ENCODE data around the gene THOC7.

THOC7 gene

DNA sequence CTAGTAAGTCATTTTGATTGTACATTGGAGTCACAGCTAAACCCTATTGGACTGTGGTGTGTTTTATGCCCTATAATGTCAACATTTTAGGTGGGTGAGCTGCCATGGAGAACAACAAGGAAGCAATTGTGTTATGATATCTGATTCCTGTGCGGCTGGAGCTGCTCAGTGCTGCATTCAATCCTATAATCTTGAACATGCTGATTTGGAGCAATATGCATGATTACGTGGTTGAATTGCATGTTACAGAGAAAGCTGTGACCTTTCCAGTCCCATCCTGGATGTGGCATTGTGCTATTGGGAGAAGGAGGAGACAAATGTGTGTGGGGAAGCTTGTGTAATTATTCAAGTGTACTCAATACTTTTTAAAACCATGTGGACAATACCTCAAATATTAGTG is 64.7 kb downstream of the THOC7 start:
- no peaks in the 10 kb centered on the region for H3K9me2 ChIP-seq (replicated peaks; ENCODE audit: insufficient read depth, low read length)
- H3K9ac ChIP-seq (ENCODE audit: low read length): no peak overlapping the region
- no peak overlapping the region for H3K4me2 ChIP-seq (ENCODE audit: low read depth, low read length)
- no peak overlapping the region for H3K27ac ChIP-seq (ENCODE audit: low read length)
- H3K4me3 ChIP-seq (ENCODE audit: low read length): no peak overlapping the region
- no peaks in the 10 kb centered on the region for H3K79me2 ChIP-seq (ENCODE audit: low read length)
- H3K4me1 ChIP-seq (ENCODE audit: low read length): no peaks in the 10 kb centered on the region
- no peak for DNase-seq
- H2AFZ ChIP-seq (ENCODE audit: low read length): no peak overlapping the region
- H3K27me3 ChIP-seq (replicated peaks; ENCODE audit: insufficient read depth, low read length): no peaks in the 10 kb centered on the region
- H4K20me1 ChIP-seq (ENCODE audit: insufficient read depth, low read length): no peaks in the 10 kb centered on the region
- TF ChIP-seq, protein P1, sequence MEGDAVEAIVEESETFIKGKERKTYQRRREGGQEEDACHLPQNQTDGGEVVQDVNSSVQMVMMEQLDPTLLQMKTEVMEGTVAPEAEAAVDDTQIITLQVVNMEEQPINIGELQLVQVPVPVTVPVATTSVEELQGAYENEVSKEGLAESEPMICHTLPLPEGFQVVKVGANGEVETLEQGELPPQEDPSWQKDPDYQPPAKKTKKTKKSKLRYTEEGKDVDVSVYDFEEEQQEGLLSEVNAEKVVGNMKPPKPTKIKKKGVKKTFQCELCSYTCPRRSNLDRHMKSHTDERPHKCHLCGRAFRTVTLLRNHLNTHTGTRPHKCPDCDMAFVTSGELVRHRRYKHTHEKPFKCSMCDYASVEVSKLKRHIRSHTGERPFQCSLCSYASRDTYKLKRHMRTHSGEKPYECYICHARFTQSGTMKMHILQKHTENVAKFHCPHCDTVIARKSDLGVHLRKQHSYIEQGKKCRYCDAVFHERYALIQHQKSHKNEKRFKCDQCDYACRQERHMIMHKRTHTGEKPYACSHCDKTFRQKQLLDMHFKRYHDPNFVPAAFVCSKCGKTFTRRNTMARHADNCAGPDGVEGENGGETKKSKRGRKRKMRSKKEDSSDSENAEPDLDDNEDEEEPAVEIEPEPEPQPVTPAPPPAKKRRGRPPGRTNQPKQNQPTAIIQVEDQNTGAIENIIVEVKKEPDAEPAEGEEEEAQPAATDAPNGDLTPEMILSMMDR (IDR thresholded peaks at IDR 0.05; ENCODE audit: low read length): no peak
- TF ChIP-seq EZH2 (optimal IDR thresholded peaks at IDR 0.05; ENCODE audit: low read depth, low read length) (no peak), EZH2phosphoT487 (IDR thresholded peaks at IDR 0.05; ENCODE audit: low read length) (no peak)
- no peaks in the 10 kb centered on the region for H3K36me3 ChIP-seq (replicated peaks; ENCODE audit: insufficient read depth, low read length)
- no peaks in the 10 kb centered on the region for H3F3A ChIP-seq (ENCODE audit: insufficient read depth, low read length)
- H3K9me3 ChIP-seq (replicated peaks; ENCODE audit: insufficient read depth, low read length): no peaks in the 10 kb centered on the region

DNA sequence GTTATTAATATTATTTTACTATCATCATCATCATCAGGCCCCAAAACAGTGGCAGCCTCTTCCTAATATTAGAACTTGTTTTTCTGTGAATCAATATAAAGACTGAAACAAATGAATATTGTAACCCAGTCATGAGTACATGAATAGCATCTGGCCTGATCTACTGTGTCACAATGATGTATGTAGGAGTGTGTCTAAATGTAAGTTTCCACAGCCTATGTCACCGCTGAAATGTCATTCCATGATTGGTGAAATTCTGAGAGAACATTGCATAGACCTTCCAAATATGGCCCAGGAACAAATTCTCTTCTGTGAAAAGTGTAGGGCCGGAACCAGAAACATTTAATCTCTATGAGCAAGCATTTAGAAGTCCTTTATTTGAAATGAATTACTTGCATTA is 65.1 kb downstream of the THOC7 start:
- no peak overlapping the region for H2AFZ ChIP-seq (ENCODE audit: low read length)
- DNase-seq: no peak
- no peaks in the 10 kb centered on the region for H3K4me1 ChIP-seq (ENCODE audit: low read length)
- H3K9me2 ChIP-seq (replicated peaks; ENCODE audit: insufficient read depth, low read length): no peaks in the 10 kb centered on the region
- no peak overlapping the region for H3K4me3 ChIP-seq (ENCODE audit: low read length)
- H3K4me2 ChIP-seq (ENCODE audit: low read depth, low read length): no peak overlapping the region
- no peaks in the 10 kb centered on the region for H3K9me3 ChIP-seq (replicated peaks; ENCODE audit: insufficient read depth, low read length)
- TF ChIP-seq EZH2phosphoT487 (IDR thresholded peaks at IDR 0.05; ENCODE audit: low read length) (no peak), EZH2 (optimal IDR thresholded peaks at IDR 0.05; ENCODE audit: low read depth, low read length) (no peak)
- TF ChIP-seq, protein P1 (IDR thresholded peaks at IDR 0.05; ENCODE audit: low read length): no peak
- H3K27me3 ChIP-seq (replicated peaks; ENCODE audit: insufficient read depth, low read length): no peaks in the 10 kb centered on the region
- no peak overlapping the region for H3K9ac ChIP-seq (ENCODE audit: low read length)
- H3F3A ChIP-seq (ENCODE audit: insufficient read depth, low read length): no peaks in the 10 kb centered on the region
- H3K27ac ChIP-seq (ENCODE audit: low read length): no peak overlapping the region
- no peaks in the 10 kb centered on the region for H3K36me3 ChIP-seq (replicated peaks; ENCODE audit: insufficient read depth, low read length)
- H3K79me2 ChIP-seq (ENCODE audit: low read length): no peaks in the 10 kb centered on the region
- H4K20me1 ChIP-seq (ENCODE audit: insufficient read depth, low read length): no peaks in the 10 kb centered on the region

DNA sequence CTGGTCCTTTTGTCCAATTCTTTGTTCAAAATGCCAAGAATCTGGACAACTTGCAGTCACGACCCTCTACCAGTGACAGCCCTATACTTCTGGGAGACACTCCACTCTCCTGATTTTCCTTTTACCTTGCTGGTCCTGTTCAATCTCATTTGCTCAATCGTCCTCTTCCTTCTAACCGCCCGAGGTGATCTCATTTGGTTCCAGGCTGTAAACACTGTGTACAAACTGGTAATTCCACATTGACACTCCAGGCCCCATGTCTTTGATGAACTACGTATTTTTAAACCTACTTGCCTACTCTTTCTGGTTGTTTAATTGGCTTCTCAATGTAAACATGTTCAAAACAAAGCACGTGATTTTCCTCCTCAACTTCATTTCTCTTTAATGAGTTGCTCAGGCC is 68.2 kb downstream of the THOC7 start:
- H3K4me2 ChIP-seq (ENCODE audit: low read depth, low read length): no peak overlapping the region
- no peaks in the 10 kb centered on the region for H4K20me1 ChIP-seq (ENCODE audit: insufficient read depth, low read length)
- H3F3A ChIP-seq (ENCODE audit: insufficient read depth, low read length): no peaks in the 10 kb centered on the region
- H2AFZ ChIP-seq (ENCODE audit: low read length): no peak overlapping the region
- H3K9me3 ChIP-seq (replicated peaks; ENCODE audit: insufficient read depth, low read length): no peaks in the 10 kb centered on the region
- no peaks in the 10 kb centered on the region for H3K79me2 ChIP-seq (ENCODE audit: low read length)
- TF ChIP-seq, protein P1 (IDR thresholded peaks at IDR 0.05; ENCODE audit: low read length): no peak
- TF ChIP-seq EZH2phosphoT487 (IDR thresholded peaks at IDR 0.05; ENCODE audit: low read length): no peak
- TF ChIP-seq EZH2 (optimal IDR thresholded peaks at IDR 0.05; ENCODE audit: low read depth, low read length): no peak
- H3K4me1 ChIP-seq (ENCODE audit: low read length): no peaks in the 10 kb centered on the region
- H3K9ac ChIP-seq (ENCODE audit: low read length): no peak overlapping the region
- H3K4me3 ChIP-seq (ENCODE audit: low read length): no peak overlapping the region
- DNase-seq: no peak
- H3K36me3 ChIP-seq (replicated peaks; ENCODE audit: insufficient read depth, low read length): no peaks in the 10 kb centered on the region
- no peaks in the 10 kb centered on the region for H3K9me2 ChIP-seq (replicated peaks; ENCODE audit: insufficient read depth, low read length)
- H3K27ac ChIP-seq (ENCODE audit: low read length): no peak overlapping the region
- H3K27me3 ChIP-seq (replicated peaks; ENCODE audit: insufficient read depth, low read length): no peaks in the 10 kb centered on the region

Data from MM.1S (cell line).